Esophagus muscularis mucosa (tissue), 4 donors: ENCODE results near the gene ARID2. TPM values are rescaled to one million over a fixed set of nuclear protein-coding genes. Genes with fewer than 3 reads are reported as not detected.

Experiments
- DNase-seq: peaks from one replicate; pipeline ENCODE4 v3.0.0-alpha.2; 2017; ENCODE audit errors: extremely low spot score
- H3K27ac ChIP-seq, 4 donors: fragments of 200-600 bp; sonication (generic); replicated peaks in 1 of 4; 1 replicate in 3 of 4; 2 replicates in 1 of 4; pipeline ENCODE4 v1.5.1; 2016 to 2019; ENCODE audit warnings: mild to moderate bottlenecking in 1 of 4
- H3K27me3 ChIP-seq, 4 donors: fragments of 200-600 bp; sonication (generic); one replicate each; pipeline versions ENCODE4 v1.5.1 to v1.6.0; 2016 to 2019
- H3K36me3 ChIP-seq, 4 donors: fragments of 200-600 bp; sonication (generic); one replicate each; pipeline ENCODE4 v1.5.1; 2016 to 2019
- H3K4me1 ChIP-seq, 4 donors: fragments of 200-600 bp; sonication (generic); one replicate each; pipeline ENCODE4 v1.5.1; 2016 to 2019
- H3K4me3 ChIP-seq, 4 donors: fragments of 200-600 bp; sonication (generic); 1 replicate in 2 of 4; 2 replicates in 2 of 4; pipeline ENCODE4 v1.5.1; 2016 to 2019; ENCODE audit warnings: mild to moderate bottlenecking in 4 of 4, moderate library complexity in 1 of 4
- H3K9me3 ChIP-seq, 4 donors: fragments of 200-600 bp; sonication (generic); 1 replicate in 3 of 4; 2 replicates in 1 of 4; pipeline ENCODE4 v1.5.1; 2016 to 2019
- CTCF ChIP-seq, 3 experiments: fragments of 200-600 bp in 2 of 3; fragments of 450-650 bp in 1 of 3; sonication (generic) in 2 of 3; IDR thresholded peaks; one replicate each; pipeline ENCODE4 v1.5.1; 2017 to 2019; ENCODE audit warnings: antibody characterized with exemption in 3 of 3, mild to moderate bottlenecking in 2 of 3, moderate library complexity in 1 of 3
- EP300 ChIP-seq: sonication (generic); formaldehyde crosslinking; IDR thresholded peaks from one replicate; pipeline ENCODE4 v1.6.1; 2017; ENCODE audit warnings: antibody characterized with exemption
- POLR2A ChIP-seq: fragments of 450-650 bp; IDR thresholded peaks from one replicate; pipeline ENCODE4 v1.6.1; 2017; ENCODE audit warnings: antibody characterized with exemption, moderate library complexity, mild to moderate bottlenecking, low read depth
- POLR2AphosphoS5 ChIP-seq, 2 donors: sonication (generic); formaldehyde crosslinking; IDR thresholded peaks; one replicate each; pipeline ENCODE4 v1.6.1; 2017; ENCODE audit warnings: antibody characterized with exemption in 2 of 2
- WGBS: methylation state at CpG from one replicate; pipeline ENCODE4 v1.1.5; 2018; 5-methylcytosine and 5-hydroxymethylcytosine counted together
- intact Hi-C: fragments of 100-400 bp; cut with DNase I; formaldehyde crosslinking; loops from one replicate; pipeline ENCODE4 v1.15.1; 2023
- total RNA-seq, 4 donors: library from RNA; depleted of rRNA; stranded (reverse); fragments of >200 nt; gene quantifications; one replicate each; pipeline versions ENCODE4 v1.1.0 to v1.2.1, GENCODE V29; 2016

Gene ARID2
- total RNA-seq, 4 donors from 2014 or later: 24.0 to 45.3 (median 33.0) TPM

DNA sequence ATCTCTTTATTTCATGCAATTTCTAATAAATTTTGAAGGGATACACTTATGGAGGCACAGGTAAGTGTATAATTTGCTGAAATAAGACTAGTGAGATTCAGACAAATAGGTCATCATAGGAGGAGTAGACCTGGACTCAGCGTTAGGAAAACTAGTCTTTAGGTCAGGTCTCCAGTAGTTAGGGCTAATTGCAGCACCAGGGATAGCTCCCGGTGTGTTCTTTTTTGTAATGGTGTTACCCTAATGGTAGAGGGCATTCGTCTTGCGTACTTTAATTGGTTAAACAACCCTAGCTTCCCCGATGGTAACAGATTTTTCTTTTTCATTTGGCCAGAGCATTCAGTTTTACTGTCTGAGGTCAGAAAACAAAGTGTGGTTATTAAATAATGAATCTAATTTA, 64.9 kb downstream of the ARID2 start:
- intact Hi-C loops: no loop called here

GRCh38 chr12:45801625-45802024, 72.1 kb downstream of the ARID2 start:
- H3K36me3 ChIP-seq: no peaks in the 10 kb centered on the region
- H3K4me3 ChIP-seq: no peak overlapping the region
- no peaks in the 10 kb centered on the region for H3K27me3 ChIP-seq
- TF ChIP-seq EP300: no peak
- TF ChIP-seq POLR2A: no peak
- TF ChIP-seq CTCF (IDR thresholded peaks at IDR 0.05): no peak
- TF ChIP-seq POLR2AphosphoS5 (IDR thresholded peaks at IDR 0.05): no peak
- H3K9me3 ChIP-seq: no peaks in the 10 kb centered on the region
- peaks cover 0 to 4% (median 2%) of the 10 kb centered on the region in 4 donors for H3K4me1 ChIP-seq
- 96% methylated on average over 2 of the region's 2 CpGs for WGBS
- no peak for DNase-seq
- intact Hi-C loops: no loop called here
- H3K27ac ChIP-seq: no peak overlapping the region

More for the DNA sequence above, 64.9 kb downstream of the ARID2 start:
- no peak overlapping the region for H3K27ac ChIP-seq
- no peak for DNase-seq
- H3K4me1 ChIP-seq: peaks cover 4 to 24% (median 12%) of the 10 kb centered on the region in 4 donors
- H3K9me3 ChIP-seq: no peaks in the 10 kb centered on the region
- H3K36me3 ChIP-seq: no peaks in the 10 kb centered on the region
- H3K27me3 ChIP-seq: no peaks in the 10 kb centered on the region
- no peak for TF ChIP-seq POLR2AphosphoS5 (IDR thresholded peaks at IDR 0.05)
- TF ChIP-seq EP300: no peak
- H3K4me3 ChIP-seq: no peak overlapping the region
- WGBS: 91% methylated on average over 5 of the region's 5 CpGs

DNA sequence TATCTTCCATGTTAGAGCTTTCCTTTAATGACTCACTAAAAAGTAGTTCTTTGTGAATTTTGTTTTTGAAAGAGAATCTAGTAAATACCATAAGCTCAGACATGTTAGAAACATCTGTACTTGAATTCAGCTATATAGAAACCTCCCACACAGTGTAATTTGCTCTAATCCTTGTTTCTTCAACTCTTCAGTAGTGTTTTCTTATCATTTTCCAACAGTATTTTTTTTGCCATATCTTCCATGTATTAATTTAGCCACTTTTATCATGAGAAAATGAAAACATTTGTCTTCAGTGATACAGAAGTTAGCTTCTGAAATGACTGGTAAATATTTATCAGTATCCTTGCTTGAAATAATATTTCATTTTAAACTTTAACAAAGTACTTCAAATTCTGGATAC, 73.6 kb downstream of the ARID2 start:
- intact Hi-C loops: no loop called here
- no peaks in the 10 kb centered on the region for H3K36me3 ChIP-seq
- H3K4me1 ChIP-seq: peaks cover 0 to 10% (median 5%) of the 10 kb centered on the region in 4 donors
- TF ChIP-seq CTCF (IDR thresholded peaks at IDR 0.05) (no peak), EP300 (no peak), POLR2AphosphoS5 (IDR thresholded peaks at IDR 0.05) (no peak), POLR2A (no peak)
- no peaks in the 10 kb centered on the region for H3K27me3 ChIP-seq
- no peak for DNase-seq
- H3K9me3 ChIP-seq: no peaks in the 10 kb centered on the region
- H3K4me3 ChIP-seq: no peak overlapping the region
- H3K27ac ChIP-seq: no peak overlapping the region

DNA sequence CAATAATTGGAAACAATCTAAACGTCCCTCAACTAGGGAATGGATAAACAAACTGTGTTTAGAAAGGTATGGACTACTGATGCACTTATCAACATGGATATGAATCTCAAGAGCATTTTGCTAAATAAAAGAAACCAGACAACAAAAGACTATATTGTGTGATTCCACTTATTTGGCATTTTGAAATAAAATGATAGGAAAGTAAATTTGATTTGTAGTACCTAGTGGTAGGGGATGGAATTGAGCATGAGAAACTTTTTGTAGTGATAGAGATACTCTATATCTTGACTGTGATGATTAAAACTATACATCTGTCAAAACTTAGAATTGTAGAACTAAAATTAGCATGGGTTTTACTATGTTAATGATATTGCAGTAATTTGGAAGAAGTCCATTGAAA, 87.1 kb downstream of the ARID2 start:
- H3K9me3 ChIP-seq: no peaks in the 10 kb centered on the region
- no peak for DNase-seq
- no peak overlapping the region for H3K4me3 ChIP-seq
- peaks cover 0 to 20% (median 3%) of the 10 kb centered on the region in 4 donors for H3K36me3 ChIP-seq
- 66% methylated on average over 1 of the region's 1 CpG for WGBS
- peaks cover 0 to 13% (median 9%) of the 10 kb centered on the region in 4 donors for H3K4me1 ChIP-seq
- no peak overlapping the region for H3K27ac ChIP-seq
- intact Hi-C loops: no loop called here
- no peak for TF ChIP-seq EP300
- no peak for TF ChIP-seq POLR2AphosphoS5 (IDR thresholded peaks at IDR 0.05)
- TF ChIP-seq CTCF (IDR thresholded peaks at IDR 0.05): no peak
- no peak for TF ChIP-seq POLR2A
- no peaks in the 10 kb centered on the region for H3K27me3 ChIP-seq

DNA sequence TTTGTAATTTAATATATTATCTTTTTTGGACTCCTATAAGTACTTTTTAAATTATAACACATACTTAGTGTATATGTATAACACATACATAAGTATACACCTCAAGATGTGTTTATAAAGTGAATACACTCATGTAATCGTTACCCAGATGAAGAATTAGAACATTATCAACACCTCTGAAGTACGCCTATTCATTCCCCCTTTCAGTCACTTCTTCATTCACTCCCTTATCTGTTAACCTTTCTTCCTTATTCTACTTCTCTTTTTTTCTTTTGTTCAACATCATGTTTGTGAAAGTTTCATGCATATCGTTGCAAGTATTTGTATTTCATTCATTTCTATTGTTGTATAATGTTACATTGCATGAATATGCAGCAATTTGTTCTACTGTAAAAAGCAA, 98.5 kb downstream of the ARID2 start:
- Histone ChIP-seq H3K9me3 (no peaks in the 10 kb centered on the region), H3K4me3 (no peak overlapping the region), H3K36me3 (peaks cover 4 to 23% (median 7%) of the 10 kb centered on the region in 4 donors), H3K27ac (no peak overlapping the region), H3K4me1 (peaks cover 0 to 7% (median 0%) of the 10 kb centered on the region in 4 donors), H3K27me3 (no peaks in the 10 kb centered on the region)
- 78% methylated on average over 3 of the region's 3 CpGs for WGBS
- no peak for TF ChIP-seq CTCF (IDR thresholded peaks at IDR 0.05)
- TF ChIP-seq POLR2AphosphoS5 (IDR thresholded peaks at IDR 0.05): no peak
- no peak for TF ChIP-seq EP300
- TF ChIP-seq POLR2A: no peak
- no peak for DNase-seq
- intact Hi-C loops: no loop called here
